Stimulated activated CD4-positive, alpha-beta T cell treated with anti-CD3 and anti-CD28 coated beads, Interleukin-2, amount 100 ng/mL, for 48 hours (primary cell): ENCODE results near the gene TFDP2.
"Not testable (repeated sequence)": the region's sequence is repeated elsewhere in the genome, so short reads cannot be mapped to it uniquely, and the experiment has no call there.

ENCODE experiments used
- DNase-seq, 2 donors: peaks; one replicate each; pipeline ENCODE4 v3.0.0-alpha.2; 2020

Gene TFDP2

GRCh38 chr3:141914311-141914710 is 235.0 kb downstream of the TFDP2 start:
- DNase-seq: no peak

GRCh38 chr3:141913150-141913811 is 236.1 kb downstream of the TFDP2 start:
- peak; percentile 32 to 39 for DNase-seq

GRCh38 chr3:141909986-141910385 is 239.4 kb downstream of the TFDP2 start:
- DNase-seq: not testable (repeated sequence)

- DNase-seq: no peak
Observed at GRCh38 chr3:141909408-141909807, 239.9 kb downstream of the TFDP2 start.

GRCh38 chr3:141905129-141905528 is 244.2 kb downstream of the TFDP2 start:
- no peak for DNase-seq

GRCh38 chr3:141904203-141904602 is 245.1 kb downstream of the TFDP2 start:
- no peak for DNase-seq

GRCh38 chr3:141901914-141902313 is 247.4 kb downstream of the TFDP2 start:
- no peak for DNase-seq

GRCh38 chr3:141900343-141900742 is 249.0 kb downstream of the TFDP2 start:
- DNase-seq: no peak

- DNase-seq: no peak
Observed at GRCh38 chr3:141898908-141899307, 250.4 kb downstream of the TFDP2 start.

- no peak for DNase-seq
Observed at GRCh38 chr3:141895731-141896130, 253.6 kb downstream of the TFDP2 start.

- DNase-seq: no peak
Observed at GRCh38 chr3:141894524-141895176, 254.7 kb downstream of the TFDP2 start.
